Measurements from ENCODE around the gene FAM171A2.

FAM171A2 gene

GRCh38 chr17:44383363-44383762 is 19.7 kb upstream of the FAM171A2 start:
- DNase-seq (ENCODE audit: low read depth) = no peak
- no peak overlapping the region for H3K4me3 ChIP-seq (ENCODE audit: low read depth, low read length)
- TF ChIP-seq, protein P1, sequence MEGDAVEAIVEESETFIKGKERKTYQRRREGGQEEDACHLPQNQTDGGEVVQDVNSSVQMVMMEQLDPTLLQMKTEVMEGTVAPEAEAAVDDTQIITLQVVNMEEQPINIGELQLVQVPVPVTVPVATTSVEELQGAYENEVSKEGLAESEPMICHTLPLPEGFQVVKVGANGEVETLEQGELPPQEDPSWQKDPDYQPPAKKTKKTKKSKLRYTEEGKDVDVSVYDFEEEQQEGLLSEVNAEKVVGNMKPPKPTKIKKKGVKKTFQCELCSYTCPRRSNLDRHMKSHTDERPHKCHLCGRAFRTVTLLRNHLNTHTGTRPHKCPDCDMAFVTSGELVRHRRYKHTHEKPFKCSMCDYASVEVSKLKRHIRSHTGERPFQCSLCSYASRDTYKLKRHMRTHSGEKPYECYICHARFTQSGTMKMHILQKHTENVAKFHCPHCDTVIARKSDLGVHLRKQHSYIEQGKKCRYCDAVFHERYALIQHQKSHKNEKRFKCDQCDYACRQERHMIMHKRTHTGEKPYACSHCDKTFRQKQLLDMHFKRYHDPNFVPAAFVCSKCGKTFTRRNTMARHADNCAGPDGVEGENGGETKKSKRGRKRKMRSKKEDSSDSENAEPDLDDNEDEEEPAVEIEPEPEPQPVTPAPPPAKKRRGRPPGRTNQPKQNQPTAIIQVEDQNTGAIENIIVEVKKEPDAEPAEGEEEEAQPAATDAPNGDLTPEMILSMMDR (IDR thresholded peaks at IDR 0.05; ENCODE audit: insufficient read depth, low read depth, low read length, missing control alignments) = no peak

DNA sequence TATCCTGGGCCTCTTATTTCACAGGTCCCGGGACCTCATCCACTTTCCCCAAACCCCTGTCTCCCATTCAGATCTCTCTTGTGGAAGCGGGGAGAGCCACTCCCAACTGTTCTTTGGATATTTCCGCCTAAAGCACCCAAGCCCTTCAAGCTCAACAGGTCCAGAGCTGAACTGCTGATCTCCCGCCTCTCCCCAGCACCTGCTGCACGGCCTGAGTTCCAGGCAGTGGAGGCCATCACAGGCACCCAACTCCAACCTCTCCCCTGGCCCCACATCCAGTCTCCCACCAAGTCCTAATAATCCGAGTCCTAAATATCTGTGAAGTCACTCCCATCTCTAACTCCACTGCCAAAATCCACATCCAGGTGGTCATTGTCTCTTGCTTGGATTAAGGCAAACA is 19.3 kb upstream of the FAM171A2 start:
- TF ChIP-seq, protein P1 (IDR thresholded peaks at IDR 0.05; ENCODE audit: insufficient read depth, low read depth, low read length, missing control alignments) = no peak
- no peak for DNase-seq (ENCODE audit: low read depth)
- H3K4me3 ChIP-seq (ENCODE audit: low read depth, low read length) = no peak overlapping the region

DNA sequence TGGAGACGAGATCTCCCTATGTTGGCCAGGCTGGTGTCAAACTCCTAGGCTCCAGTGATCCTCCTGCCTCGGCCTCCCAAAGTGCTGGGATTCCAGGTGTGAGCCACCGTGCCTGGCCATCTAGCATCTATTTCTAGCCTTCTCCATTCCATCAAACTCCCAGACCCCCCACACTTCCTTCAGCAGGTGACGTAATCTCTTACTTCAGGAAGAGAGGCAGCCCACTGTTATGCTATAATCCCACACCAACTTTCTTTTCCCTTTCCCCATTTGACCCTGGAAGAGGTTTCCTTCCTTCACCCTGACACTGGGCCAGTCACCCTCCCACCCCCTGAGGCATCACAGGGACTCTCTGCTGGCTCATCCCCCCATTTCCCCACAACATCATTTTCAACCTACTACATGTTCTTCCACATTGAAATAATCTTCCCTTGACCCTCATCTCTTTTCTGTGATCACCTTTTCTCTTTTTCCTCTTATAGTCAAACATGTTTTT is 18.2 kb upstream of the FAM171A2 start:
- H3K4me3 ChIP-seq (ENCODE audit: low read depth, low read length) = no peak overlapping the region
- DNase-seq (ENCODE audit: low read depth) = no peak
- TF ChIP-seq, protein P1 (IDR thresholded peaks at IDR 0.05; ENCODE audit: insufficient read depth, low read depth, low read length, missing control alignments) = no peak

- TF ChIP-seq, protein P1 (IDR thresholded peaks at IDR 0.05; ENCODE audit: insufficient read depth, low read depth, low read length, missing control alignments) = no peak
- H3K4me3 ChIP-seq (ENCODE audit: low read depth, low read length) = no peak overlapping the region
- DNase-seq (ENCODE audit: low read depth) = no peak
Measured at GRCh38 chr17:44380767-44381166, 17.1 kb upstream of the FAM171A2 start.

DNA sequence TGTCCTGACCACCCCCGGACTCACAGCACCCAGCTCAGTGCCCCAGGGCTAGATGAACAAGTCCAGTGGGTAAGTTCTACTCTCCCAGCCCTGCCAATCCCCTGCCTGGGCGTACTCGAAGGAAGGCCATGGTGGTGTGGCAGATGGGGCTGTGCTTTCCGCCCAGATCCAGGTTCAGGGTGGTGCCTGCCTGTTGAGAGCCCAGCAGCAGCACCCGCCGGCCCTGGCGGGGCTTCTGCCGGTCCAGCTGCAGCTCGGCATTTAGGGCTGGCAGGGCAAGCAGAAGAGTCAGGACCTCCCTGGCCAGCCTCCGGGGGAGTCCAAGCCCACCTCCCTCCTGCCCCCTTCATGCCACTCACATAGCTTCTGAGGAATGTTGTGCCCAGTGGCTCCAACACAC is 16.2 kb upstream of the FAM171A2 start:
- H3K4me3 ChIP-seq (ENCODE audit: low read depth, low read length) = no peak overlapping the region
- no peak for DNase-seq (ENCODE audit: low read depth)
- TF ChIP-seq, protein P1 (IDR thresholded peaks at IDR 0.05; ENCODE audit: insufficient read depth, low read depth, low read length, missing control alignments) = no peak

DNA sequence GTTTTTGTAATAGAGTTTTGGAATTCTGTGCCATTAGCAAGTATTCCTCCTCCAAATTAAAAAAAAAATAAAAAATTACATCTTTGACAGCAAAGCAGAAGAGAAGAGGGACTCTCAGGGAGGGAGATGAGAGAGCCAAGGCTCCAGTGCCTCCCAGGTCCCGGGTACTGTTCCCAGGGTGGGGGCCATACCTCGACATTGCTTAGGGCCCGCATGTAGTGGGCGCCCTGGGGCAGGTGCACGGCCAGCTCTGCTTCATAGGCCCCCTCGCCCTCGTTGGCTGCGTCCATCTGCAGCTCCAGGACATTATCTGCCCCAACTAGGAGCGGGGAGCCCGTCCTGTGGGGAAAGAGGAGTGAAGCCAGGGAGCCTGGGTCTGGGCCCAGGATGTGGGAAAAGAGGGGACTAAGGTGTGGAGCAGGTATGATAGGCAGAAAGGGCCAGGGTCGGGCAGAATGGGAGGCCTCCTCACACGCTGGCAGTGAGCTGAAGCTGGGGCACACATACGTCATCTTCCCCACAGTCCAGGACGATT is 14.6 kb upstream of the FAM171A2 start:
- TF ChIP-seq, protein P1 (IDR thresholded peaks at IDR 0.05; ENCODE audit: insufficient read depth, low read depth, low read length, missing control alignments) = no peak
- no peak overlapping the region for H3K4me3 ChIP-seq (ENCODE audit: low read depth, low read length)
- DNase-seq (ENCODE audit: low read depth) = no peak

GRCh38 chr17:44376779-44377178 is 13.1 kb upstream of the FAM171A2 start:
- H3K4me3 ChIP-seq (ENCODE audit: low read depth, low read length) = no peak overlapping the region
- TF ChIP-seq, protein P1 (IDR thresholded peaks at IDR 0.05; ENCODE audit: insufficient read depth, low read depth, low read length, missing control alignments) = no peak
- no peak for DNase-seq (ENCODE audit: low read depth)
